Measurements from ENCODE around the gene PCYOX1L.

The PCYOX1L gene

GRCh38 chr5:149338364-149338763, 19.5 kb upstream of the PCYOX1L start:
- no peak for DNase-seq

- DNase-seq: no peak
These were observed 16.9 kb upstream of the PCYOX1L start for GRCh38 chr5:149340920-149341319.

GRCh38 chr5:149341876-149342275, 16.0 kb upstream of the PCYOX1L start:
- DNase-seq: no peak

GRCh38 chr5:149344151-149344550, 13.7 kb upstream of the PCYOX1L start:
- no peak for DNase-seq

GRCh38 chr5:149345147-149345891, 12.5 kb upstream of the PCYOX1L start, which contains the start of gene GRPEL2:
Gene GRPEL2, plus strand, starts transcription at chr5:149345499. Its CDS starts 41 bp downstream, at chr5:149345540.
- peak; percentile 92 for DNase-seq

- DNase-seq: no peak
These were observed 12.0 kb upstream of the PCYOX1L start for GRCh38 chr5:149345892-149346222.

GRCh38 chr5:149348518-149348917, 9.3 kb upstream of the PCYOX1L start:
- DNase-seq: no peak

GRCh38 chr5:149349382-149349781, 8.5 kb upstream of the PCYOX1L start:
- DNase-seq: no peak

GRCh38 chr5:149352169-149352568, 5.7 kb upstream of the PCYOX1L start:
- DNase-seq: no peak

- DNase-seq: no peak
These were observed 3.9 kb upstream of the PCYOX1L start for GRCh38 chr5:149353911-149354310.

GRCh38 chr5:149355688-149356087, 2.2 kb upstream of the PCYOX1L start:
- DNase-seq: no peak

GRCh38 chr5:149356391-149356790, 1.5 kb upstream of the PCYOX1L start:
- no peak for DNase-seq

GRCh38 chr5:149358294-149358651, 427 bp downstream of the PCYOX1L start:
- no peak for DNase-seq

- DNase-seq: no peak
These were observed 1.1 kb downstream of the PCYOX1L start for GRCh38 chr5:149358868-149359495.

- DNase-seq: no peak
These were observed 2.4 kb downstream of the PCYOX1L start for GRCh38 chr5:149360272-149360671.

- DNase-seq: no peak
These were observed 4.7 kb downstream of the PCYOX1L start for GRCh38 chr5:149362541-149362940.

- no peak for DNase-seq
These were observed 5.5 kb downstream of the PCYOX1L start for GRCh38 chr5:149363358-149363757.

GRCh38 chr5:149363936-149364335, 6.1 kb downstream of the PCYOX1L start:
- DNase-seq: no peak

- DNase-seq: no peak
These were observed 6.9 kb downstream of the PCYOX1L start for GRCh38 chr5:149364719-149365118.

- DNase-seq: no peak
These were observed 7.6 kb downstream of the PCYOX1L start for GRCh38 chr5:149365418-149365817.

- no peak for DNase-seq
These were observed 8.4 kb downstream of the PCYOX1L start for GRCh38 chr5:149366169-149366729.

GRCh38 chr5:149367249-149367971, 9.6 kb downstream of the PCYOX1L start:
- DNase-seq: peak; percentile 36

GRCh38 chr5:149367972-149368645, 10.3 kb downstream of the PCYOX1L start:
- DNase-seq: no peak

Measured in stimulated activated CD4-positive, alpha-beta T cell treated with anti-CD3 and anti-CD28 coated beads, Interleukin-12 subunit alpha, Interleukin-12 subunit beta, amount 100 ng/mL, for 4 hours (primary cell).